NCI-H187 (cell line): ENCODE data around the gene STX19.
"Not testable (repeated sequence)": the region's sequence is repeated elsewhere in the genome, so short reads cannot be mapped to it uniquely, and the experiment has no call there.

ENCODE experiments used
- DNase-seq, 2 experiments: peaks; one replicate each; lab custom pipeline; 2025; lab: John Stamatoyannopoulos, UW

The STX19 gene, protein sequence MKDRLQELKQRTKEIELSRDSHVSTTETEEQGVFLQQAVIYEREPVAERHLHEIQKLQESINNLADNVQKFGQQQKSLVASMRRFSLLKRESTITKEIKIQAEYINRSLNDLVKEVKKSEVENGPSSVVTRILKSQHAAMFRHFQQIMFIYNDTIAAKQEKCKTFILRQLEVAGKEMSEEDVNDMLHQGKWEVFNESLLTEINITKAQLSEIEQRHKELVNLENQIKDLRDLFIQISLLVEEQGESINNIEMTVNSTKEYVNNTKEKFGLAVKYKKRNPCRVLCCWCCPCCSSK

DNA sequence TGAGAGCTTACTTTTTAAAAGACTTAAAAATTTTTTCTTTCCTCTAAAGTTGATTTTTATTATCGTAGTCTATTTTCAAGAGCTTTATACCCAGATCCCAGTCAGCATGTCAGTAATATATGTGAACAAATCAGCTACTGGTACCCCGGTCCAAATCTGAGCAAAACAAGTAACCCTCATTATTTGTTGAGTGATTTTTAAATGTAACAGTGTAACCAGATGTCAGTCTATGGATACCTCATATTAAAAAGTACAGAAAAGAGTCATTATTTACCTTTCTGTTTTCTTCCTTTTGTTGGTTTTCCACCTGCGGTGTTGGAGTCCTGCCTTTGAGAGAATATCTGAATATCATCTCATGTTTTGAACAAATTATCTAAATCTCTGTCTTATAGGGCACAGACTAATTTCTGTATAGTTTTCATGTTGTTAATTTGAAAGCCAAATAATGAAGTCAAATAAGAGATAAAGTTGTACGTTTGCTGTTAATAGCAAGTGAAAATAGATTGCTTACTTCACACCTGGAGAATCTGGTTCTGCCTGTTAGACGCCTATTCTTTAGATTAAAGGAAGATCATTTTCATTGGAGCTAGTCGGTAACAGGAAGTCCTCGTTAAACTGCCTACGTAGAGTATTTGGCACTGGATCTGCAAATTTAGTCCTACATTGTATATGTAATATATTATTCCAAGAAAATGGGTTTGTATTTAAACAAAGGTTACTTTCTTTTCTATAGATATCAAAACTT, at the start of gene STX19:
TSS of gene STX19 (minus strand) at position 505 of the 745 bp plus-strand sequence. CDS start 13,328 bp downstream, outside the sequence.
- DNase-seq, result no peak

DNA sequence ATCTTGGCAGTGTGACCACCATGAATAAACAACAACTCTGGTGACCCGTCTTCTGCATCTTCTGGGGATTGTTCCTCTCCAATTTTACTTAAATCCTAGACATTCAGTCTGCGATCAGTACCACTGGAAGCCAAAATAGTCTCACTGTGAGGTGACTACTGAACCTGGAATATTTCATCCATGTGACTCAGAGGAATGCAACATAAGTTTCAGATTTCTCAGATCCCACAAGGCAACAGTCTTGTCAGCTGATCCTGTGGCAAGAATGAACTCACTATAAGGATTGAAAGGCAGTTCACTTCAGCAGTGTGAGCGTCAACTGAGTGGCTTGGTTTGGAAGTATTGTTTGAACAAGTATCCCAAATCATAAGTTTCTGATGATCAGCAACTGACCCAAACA, 47.7 kb upstream of the STX19 start:
- DNase-seq, result no peak

DNA sequence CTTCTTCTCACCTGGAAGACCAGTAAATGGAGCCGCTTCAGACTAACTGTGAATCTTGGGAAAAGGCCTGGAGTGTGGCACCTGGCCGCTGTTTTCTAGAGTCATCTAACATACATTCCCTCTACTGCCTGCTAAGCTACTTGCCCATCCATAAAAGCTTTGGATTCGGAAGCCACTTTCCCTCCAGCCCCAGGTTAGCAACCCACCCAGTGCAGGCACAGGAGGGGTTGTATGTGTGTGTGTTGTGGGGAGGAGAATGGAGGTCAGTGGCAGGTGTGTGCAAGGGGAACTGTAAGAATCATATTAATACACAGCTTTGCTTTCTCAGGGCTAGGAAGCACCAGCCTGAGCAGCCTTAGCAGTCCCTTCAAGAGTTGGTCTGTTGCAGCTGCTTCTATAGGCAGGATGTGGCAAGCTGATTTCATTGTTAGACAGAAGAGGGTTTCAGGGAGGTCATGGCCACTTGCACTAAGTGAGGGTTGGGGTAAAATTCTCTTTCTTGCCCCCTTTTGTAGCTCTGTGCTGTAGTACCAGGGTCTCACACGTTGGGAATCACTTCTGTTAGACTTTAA, 43.4 kb upstream of the STX19 start:
- no peak for DNase-seq

DNA sequence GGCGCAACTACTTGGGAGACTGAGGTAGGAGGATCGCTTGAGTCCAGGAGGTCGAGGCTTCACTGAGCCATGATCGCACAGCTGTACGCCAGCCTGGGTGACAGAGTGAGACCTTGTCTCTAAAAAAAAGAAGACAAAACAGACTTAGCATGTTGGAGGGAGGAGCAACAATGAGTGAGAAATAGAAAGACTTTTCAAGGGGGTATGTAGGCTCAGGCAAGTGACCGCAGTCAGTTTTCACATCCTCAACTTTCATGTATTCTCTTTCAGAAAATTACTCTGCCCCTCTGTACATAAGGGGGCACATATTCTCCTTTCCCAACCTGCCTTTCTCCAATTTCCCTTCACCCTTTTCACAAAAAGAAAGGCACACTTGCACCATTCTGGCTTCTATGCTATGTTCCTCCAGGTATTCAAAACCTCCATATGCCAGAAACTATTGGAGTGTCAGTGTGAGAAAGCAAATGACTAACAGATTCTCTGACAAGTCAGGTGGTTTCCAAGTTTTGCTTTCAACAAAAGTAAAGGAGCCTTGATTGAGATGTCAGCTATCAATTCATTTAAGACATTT, 42.0 kb upstream of the STX19 start:
- DNase-seq, result no peak

DNA sequence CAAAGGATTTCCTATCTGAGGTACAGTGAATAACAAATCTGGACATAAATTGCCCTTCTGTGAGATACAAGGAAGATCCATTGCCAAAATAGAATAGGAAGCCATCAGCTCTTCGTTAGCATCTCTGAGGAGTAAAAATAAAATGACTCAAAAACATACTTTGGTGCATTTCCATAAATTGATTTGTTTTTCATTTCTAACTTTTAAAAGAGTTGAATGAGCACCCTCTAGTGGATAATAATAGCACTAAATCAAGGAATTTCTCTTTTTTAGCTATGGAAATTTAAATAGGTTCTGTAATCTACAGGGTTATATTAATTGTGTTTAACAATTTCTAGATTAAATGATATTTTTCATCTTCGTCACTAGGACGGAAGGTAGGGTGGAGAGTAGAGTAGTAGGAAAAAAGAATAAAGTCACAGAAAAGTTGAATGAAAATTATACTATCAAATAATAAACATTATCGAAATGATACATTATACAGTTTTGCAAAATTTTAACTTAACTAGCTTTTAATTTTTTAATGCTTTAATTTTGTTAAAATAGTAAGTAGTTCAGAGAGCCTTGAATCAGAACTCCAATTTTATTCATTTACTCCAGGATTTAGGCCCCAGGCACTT, 40.9 kb upstream of the STX19 start:
- DNase-seq, result no peak

DNA sequence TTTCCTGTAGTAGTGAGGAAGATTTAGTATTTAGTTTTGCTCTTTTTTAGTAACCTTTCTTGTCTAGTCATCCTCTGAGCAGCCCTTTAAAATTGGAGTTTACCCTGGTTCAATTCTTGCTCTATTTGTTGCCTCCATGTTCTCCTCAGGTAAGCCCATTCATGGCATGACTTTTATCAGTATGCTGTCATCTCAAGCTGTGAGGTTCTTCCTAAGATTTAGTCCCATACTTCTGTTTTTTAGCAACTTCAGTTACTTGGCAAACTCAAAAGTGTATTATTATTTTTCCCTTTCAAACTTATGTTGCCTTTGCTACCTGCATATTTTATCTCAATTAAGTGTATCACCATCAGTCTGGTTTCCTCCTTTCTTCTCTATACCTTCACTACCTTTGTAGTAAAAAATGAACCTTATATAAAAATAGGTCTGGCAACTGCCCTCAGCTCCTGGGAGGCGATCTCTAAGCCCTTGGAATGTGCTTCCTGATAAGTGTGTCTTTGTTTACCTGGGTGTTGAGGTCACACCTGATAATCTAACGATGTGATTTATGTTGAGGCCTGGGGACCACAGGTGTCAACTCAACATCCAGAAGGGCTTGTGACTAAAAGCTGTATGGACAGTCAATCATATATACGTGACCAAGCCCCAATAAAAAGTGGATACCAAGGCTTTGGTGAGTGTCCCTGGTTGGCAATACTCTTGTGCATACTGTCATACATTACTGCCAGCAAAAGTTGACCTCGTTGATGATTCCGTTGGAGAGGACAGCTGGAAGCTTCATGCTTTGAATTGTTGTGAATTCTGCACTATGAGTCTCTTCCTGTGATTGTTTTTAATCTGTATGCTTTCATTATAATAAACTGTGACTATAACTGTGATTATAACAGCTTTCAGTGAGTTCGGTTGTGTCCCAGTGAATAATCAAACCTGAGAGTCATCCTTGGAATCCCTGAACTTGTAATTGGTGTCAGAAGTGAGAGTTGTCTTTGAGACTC, 38.4 kb upstream of the STX19 start:
- no peak for DNase-seq

DNA sequence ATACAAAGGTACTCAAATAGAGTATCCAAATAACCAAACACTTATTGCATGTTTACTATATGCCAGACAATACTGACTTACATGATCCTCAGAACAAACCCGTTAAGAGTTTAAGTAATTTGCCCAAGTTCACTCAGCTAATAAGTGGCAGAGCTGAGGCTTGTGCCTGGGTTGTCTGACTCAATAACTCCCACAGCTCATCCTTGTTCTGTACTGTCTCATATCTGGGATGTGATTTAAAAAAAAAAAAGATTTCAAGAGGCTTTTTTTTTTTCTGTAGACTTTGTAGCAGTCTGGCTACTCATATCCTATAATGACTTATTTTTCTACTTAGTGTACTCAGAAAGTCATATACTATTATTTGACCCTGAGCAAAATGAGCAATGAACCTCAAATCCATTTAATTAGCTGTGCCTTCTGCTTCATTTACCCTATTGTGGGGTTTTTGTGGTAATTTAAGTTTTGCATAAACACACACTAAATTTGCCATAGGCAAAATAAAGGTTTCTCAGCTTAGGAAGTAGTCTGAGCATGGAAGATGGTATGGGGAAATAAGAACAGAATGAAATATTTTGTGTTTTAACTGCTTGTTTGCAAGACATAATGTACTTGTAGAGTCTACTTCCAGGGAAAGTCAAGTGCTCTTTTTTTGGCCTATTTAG, 37.6 kb upstream of the STX19 start:
- DNase-seq, result no peak

DNA sequence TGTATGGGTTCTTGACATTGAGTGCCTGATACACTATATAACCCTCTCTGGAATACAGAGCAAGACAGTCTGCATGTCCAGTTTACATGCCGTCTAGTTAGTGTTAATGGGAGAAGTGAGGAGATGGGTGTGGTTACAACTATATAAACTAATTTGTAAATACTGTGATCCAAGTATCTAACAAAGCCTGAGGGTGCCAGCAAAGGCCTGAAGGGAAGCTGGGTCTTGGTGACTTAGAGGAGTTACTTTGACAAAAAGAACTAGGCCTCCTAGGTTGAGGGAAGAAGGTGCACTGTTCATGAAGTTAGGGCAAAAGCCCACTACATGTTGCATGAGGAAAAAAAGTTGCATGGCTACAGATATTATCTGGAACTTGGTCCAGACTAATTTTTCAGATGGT, 36.7 kb upstream of the STX19 start:
- DNase-seq, result no peak

DNA sequence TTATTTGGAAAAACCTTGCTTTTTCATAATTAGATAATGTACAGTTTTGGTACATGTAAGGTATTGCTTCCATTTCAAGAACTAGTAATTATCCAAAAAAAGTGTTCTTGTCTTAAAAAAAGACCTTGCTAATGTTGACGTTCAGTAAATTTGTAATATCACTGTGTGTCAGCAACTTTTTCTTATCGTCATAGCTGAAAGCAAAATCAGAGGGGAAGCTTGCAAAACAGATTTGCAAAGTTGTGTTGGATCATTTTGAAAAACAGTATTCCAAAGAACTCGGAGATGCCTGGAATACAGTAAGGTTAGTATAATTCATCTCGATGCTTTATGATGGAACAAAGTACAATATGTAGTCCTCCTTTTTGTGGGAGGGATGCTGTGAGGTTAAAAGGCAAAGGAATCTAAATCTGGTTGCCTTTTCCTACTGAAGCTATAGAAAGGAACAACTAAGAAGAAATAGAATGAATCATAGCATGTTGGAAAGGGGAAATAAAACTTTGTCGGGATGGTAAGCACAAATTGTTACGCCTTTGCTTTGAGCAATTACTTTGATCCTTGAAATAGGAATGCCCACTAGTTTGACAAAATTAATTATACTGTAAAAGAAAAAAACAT, 36.0 kb upstream of the STX19 start:
- DNase-seq, result no peak

DNA sequence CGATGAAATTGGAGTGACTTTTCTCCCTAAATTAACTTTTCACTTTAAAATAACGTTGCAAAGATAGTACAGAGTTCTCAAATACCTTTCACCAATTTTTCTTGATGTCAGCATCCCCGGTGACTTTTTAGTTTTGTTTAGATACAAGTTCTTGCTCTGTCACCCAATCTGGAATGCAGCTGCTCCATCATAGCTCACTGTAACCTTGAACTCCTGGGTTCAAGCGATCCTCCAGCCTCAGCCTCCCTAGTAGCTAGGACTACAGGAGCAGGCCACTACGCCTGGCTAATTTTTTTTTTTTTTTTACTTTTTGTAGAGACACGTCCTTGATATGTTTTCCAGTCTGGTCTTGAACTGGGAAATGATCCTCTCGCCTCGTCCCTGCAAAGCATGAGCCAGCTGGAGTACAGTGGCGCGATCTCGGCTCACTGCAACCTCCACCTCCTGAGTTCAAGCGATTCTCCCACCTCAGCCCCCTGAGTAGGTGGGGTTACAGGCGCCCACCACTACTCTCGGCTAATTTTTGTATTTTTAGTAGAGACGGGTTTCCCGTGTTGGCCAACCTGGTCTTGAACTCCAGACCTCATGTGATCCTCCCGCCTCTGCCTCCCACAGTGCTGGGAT, 35.2 kb upstream of the STX19 start:
- DNase-seq, result no peak

DNA sequence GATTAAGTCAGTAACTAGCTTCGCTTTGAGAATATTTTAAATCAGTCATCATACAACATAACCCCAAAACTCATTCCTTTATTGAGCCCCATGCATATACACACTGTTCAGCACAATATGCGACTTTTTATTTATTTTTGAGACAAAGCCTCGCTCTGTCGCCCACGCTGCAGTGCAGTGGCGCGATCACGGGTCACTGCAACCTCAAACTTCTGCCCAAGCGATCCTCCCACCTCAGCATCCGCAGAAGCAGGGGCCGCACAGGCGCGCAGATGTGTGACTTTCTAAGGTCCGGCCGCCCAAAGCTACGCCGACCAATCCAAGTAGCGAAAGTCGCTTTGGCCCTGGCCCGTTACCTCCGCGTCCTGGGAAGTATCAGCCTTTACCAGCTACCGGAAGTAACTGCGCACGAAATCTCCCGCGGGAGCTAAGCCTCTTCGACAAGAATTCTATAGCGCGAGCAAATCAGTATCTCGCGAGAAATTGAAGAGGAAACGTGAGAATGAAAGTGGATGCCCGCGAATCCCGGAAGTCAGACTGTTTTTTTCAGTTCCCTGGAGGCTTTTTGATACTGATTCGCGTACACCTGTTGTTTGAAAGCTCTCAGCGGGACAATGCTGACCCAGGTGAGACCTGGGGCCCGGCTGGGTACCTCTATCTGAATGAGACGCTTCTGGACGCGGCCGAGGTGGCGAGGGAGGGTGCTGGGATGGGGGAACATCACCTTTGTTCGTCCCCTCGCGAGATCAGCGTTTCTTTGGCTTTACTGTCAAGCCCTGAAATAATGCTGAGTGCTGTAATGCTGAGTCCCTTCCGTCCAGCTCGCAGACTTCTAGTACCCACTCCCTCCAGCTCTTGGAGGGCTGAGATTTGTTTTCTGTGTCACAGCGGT, 34.4 kb upstream of the STX19 start, which contains the start of the genes DHFR2 and NSUN3:
TSS of gene DHFR2 (minus strand) at position 404 of the 892 bp plus-strand sequence. CDS start 1,405 bp downstream, outside the sequence.
TSS of gene NSUN3 (plus strand) at position 549 of the 892 bp plus-strand sequence. CDS start at position 615, 66 bp downstream.
- peak; percentile 75 to 85 for DNase-seq

DNA sequence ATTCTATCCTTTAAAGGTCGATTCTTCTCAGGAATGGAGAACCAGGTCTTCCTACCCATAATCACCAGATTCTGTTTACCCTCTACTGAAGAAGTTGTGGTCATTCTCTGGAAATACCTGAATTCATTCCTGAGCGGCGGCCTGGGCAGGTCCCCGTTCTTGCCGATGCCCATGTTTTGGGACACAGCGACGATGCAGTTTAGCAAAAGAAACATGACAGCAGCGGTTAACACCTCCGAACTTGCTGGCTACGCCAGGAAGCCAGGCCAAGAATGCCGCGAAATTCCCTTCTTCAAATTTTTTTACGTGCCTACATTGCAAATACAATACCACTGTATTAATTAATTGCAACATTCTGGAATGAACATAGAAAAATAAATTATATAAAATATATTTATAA, 32.9 kb upstream of the STX19 start:
- DNase-seq, result no peak

DNA sequence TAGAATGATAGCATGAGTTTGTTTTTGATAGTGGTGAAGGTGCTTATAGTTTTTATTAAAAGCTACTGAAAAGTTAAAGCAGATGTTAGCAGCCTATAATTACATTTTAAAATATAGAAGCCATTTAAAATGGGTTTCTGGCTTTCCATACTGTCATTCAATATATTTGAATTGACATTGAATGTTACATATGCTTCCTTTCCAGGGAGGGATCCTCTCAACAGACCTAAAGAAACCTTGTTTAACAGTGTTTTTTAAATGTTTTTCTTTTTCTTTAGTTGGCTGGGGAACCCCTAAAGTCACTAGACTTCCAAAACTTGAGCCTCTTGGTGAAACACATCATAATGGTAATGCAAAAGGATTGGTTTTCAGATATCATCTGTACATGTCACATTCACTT, 22.1 kb upstream of the STX19 start:
- no peak for DNase-seq

DNA sequence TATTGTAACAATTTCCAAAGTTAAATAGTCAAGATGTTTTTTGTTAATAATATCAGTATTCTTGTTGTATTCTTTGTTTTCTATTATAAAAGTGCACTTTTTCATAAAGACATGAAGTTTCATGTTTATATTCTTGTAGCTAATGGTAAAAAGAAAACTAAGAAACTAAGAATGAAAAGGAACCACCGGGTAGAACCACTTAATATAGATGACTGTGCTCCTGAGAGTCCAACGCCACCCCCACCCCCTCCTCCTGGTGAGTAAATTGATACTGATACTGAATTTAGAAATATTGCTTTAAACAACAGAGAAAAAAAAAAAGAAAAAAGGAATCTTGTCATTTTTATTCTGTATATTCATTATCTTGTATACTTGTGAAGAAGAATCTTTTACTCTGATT, 20.9 kb upstream of the STX19 start:
- DNase-seq, result no peak

DNA sequence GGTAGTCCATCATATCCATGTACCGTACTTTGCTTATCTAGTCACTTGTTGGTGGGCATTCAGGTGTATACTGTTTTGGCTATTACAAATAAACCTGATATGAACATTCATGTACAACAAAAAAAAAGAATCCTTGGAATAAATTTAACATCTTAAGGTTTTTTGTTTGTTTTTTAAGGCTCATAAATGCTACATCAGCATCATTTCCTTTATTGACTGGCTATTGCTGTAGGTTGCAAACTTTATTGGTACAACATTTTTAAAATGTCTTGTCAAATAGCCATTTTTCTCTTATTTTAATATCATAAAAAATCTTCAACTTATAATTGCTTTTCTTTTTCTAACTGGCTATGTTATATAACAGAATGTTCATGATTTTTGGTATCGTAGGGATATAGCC, 18.1 kb upstream of the STX19 start:
- DNase-seq, result no peak

DNA sequence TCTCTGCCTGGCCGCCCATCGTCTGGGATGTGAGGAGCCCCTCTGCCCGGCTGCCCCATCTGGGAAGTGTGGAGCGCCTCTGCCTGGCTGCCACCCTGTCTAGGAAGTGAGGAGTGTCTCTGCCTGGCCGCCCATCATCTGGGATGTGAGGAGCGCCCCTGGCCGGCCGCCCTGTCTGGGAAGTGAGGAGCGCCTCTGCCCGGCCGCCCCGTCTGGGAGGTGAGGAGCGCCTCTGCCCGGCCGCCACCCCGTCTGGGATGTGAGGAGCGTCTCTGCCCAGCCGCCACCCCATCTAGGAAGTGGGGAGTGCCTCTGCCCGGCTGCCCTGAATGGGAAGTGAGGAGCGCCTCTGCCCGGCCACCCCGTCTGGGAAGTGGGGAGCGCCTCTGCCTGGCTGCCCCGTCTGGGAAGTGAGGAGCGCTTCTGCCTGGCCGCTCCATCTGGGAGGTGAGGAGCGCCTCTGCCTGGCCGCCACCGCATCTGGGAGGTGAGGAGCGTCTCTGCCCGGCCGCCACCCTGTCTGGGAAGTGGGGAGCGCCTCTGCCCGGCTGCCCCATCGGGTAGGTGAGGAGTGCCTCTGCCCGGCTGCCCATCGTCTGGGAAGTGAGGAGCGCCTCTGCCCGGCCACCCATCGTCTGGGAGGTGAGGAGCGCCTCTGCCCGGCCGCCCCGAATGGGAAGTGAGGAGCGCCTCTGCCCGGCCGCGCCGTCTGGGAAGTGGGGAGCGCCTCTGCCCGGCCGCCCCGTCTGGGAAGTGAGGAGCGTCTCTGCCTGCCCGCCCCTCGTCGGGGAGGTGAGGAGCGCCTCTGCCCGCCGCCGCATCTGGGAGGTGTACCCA, 15.9 kb upstream of the STX19 start:
- not testable (repeated sequence) for DNase-seq

DNA sequence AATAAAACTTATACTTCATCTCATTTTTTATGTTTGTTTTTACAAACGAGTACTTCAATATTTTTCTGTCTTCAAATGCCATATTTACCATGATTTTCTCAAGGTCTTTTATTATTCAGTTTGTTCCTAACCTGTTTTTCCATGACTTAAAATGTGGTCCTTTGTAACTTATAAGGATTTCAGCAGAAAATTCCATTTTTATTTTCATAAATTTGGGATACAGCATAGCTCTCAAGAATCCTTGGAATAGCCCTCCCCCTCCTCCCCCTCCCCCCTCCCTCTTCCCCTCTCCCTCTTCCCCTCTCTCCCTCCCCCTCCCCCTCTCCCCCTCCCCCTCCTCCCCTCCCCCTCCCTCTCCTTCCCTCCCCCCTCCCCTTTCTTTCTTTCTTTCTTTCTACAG, 14.9 kb upstream of the STX19 start:
- DNase-seq, result no peak
